NCI-H446 treated with DMSO at 0.1 percent for 48 hours (cell line): Measurements from ENCODE around the gene DDIT4.
A peak's percentile ranks its signal among the peaks of the same experiment; 100 is the strongest.
"Not testable (repeated sequence)": the region's sequence is repeated elsewhere in the genome, so short reads cannot be mapped to it uniquely, and the experiment has no call there.

Experiments
- DNase-seq: peaks from one replicate; lab custom pipeline; 2025; lab: John Stamatoyannopoulos, UW

The DDIT4 gene

GRCh38 chr10:72273410-72274212, at the start of gene DDIT4:
Gene DDIT4, plus strand, starts transcription at chr10:72273924. Its CDS starts 293 bp downstream, at chr10:72274217.
- DNase-seq, result peak; percentile 94

GRCh38 chr10:72224191-72224590, 49.5 kb upstream of the DDIT4 start:
- DNase-seq, result not testable (repeated sequence)

GRCh38 chr10:72226418-72227027, 47.2 kb upstream of the DDIT4 start:
- no peak for DNase-seq

GRCh38 chr10:72227826-72228225, 45.9 kb upstream of the DDIT4 start:
- DNase-seq, result no peak

GRCh38 chr10:72228318-72228751, 45.4 kb upstream of the DDIT4 start:
- DNase-seq, result no peak

GRCh38 chr10:72229261-72230251, 44.2 kb upstream of the DDIT4 start:
- peak; percentile 18 for DNase-seq

- no peak for DNase-seq
These were observed 40.1 kb upstream of the DDIT4 start for GRCh38 chr10:72233621-72234020.

- DNase-seq, result no peak
These were observed 39.1 kb upstream of the DDIT4 start for GRCh38 chr10:72234560-72235095.

- DNase-seq, result no peak
These were observed 38.0 kb upstream of the DDIT4 start for GRCh38 chr10:72235544-72236279.

- DNase-seq, result no peak
These were observed 35.1 kb upstream of the DDIT4 start for GRCh38 chr10:72238392-72239175.

- DNase-seq, result no peak
These were observed 34.3 kb upstream of the DDIT4 start for GRCh38 chr10:72239409-72239808.

- no peak for DNase-seq
These were observed 33.4 kb upstream of the DDIT4 start for GRCh38 chr10:72240371-72240770.

GRCh38 chr10:72241691-72242252, 32.0 kb upstream of the DDIT4 start:
- no peak for DNase-seq

GRCh38 chr10:72242675-72243074, 31.0 kb upstream of the DDIT4 start:
- no peak for DNase-seq

- peak; percentile 1 for DNase-seq
These were observed 29.8 kb upstream of the DDIT4 start for GRCh38 chr10:72243822-72244437.

- DNase-seq, result no peak
These were observed 29.1 kb upstream of the DDIT4 start for GRCh38 chr10:72244573-72245038.

GRCh38 chr10:72245949-72246525, 27.7 kb upstream of the DDIT4 start:
- no peak for DNase-seq

- no peak for DNase-seq
These were observed 25.1 kb upstream of the DDIT4 start for GRCh38 chr10:72248468-72249151.
